GM19438 (cell line): ENCODE measurements around the gene AKAP10.
"Not testable (repeated sequence)": the region's sequence is repeated elsewhere in the genome, so short reads cannot be mapped to it uniquely, and the experiment has no call there.

Experiments used
- ATAC-seq: cut with Tn5 transposase; IDR thresholded peaks from one replicate; pipeline ENCODE4 v1.9.1; 2021; ENCODE audit warnings: low read depth; ENCODE audit not compliant: unreplicated experiment

AKAP10 gene

GRCh38 chr17:19874256-19874655 lies 103.4 kb downstream of the AKAP10 start:
- no peak for ATAC-seq

DNA sequence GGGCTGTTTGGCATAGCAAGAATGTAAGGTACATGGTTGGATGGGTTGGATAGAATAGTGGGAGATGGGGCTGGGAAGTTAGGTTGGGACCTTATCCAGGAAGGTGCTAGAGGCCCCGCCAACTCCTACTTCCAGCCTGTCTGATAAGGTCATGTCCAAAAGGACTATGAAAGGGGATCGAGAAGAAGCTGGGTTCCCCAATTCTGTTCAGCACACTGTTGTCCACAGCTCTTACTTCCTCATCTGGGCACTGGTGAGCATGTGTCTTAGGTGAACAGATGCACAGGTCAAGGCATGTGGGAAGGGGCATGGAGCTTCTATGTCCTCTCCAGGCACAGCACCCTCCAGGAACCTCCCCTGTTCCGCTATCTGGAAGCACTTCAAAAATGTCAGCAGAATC lies 104.3 kb downstream of the AKAP10 start:
- no peak for ATAC-seq

DNA sequence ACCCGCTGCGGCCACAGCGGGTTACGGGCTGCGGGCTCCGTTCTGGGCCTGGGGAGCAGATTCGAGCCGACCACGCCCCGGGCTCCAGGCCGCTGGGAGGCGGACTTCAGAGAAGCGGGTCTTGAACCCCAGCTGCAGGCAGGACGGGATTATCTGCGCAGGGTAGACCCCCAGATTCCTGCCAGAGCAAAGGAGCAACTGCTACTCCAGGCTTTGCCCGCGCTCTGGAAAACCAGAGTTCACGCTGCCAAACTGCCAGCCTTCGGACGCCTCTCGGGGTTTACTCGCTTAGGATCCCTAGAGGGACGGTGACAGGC lies 109.6 kb downstream of the AKAP10 start:
- no peak for ATAC-seq

- ATAC-seq, result no peak
These were observed 110.1 kb downstream of the AKAP10 start, which contains the start of gene ULK2 for GRCh38 chr17:19867329-19868078. TSS of gene ULK2 (minus strand) at chr17:19867936. CDS start at chr17:19867417, 519 bp downstream.

GRCh38 chr17:19867079-19867328 lies 110.6 kb downstream of the AKAP10 start:
- ATAC-seq, result no peak

DNA sequence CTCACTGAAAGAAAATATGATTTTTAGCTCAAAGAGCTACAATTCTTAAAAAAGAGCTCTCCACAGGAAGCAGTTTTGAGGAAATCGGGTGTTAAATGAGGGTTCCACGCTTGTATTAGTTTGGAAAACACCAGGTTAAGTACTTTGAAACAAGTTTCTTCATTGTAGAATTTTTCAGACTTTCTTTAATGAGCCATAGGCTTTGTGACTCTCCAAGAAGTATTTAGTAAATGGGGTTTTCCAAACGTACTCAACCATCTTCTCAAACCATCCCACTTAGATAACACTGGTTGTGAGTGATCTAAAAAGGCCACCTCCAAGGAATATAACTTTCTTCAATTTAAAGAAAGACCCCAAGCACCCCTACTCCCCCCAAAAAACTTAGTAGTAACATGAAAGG lies 112.6 kb downstream of the AKAP10 start:
- no peak for ATAC-seq

DNA sequence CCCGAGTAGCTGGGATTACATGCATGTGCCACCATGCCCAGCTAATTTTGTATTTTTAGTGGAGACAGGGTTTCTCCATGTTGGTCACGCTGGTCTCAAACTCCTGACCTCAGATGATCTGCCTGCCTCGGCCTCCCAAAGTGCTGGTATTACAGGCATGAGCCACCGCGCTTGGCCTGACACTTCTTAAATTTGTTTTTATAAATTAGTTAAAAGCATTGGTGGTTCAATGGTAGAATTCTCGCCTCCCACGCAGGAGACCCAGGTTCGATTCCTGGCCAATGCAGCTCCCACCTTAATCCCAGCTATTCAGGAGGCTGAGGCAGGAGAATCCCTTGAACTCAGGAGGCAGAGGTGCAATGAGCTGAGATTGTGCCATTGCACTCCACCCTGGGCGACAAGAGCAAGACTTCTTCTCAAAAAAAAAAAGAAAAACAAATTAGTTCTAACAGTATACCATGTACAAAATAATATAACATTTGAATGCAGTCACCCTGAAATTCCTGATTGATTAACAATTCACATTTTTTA lies 116.9 kb downstream of the AKAP10 start:
- not testable (repeated sequence) for ATAC-seq

- no peak for ATAC-seq
These were observed 120.0 kb downstream of the AKAP10 start for GRCh38 chr17:19857640-19858039.
